ENCODE data around the gene CCNY. TPM values are rescaled to one million over a fixed set of nuclear protein-coding genes. Genes with fewer than 3 reads are reported as not detected.

The CCNY gene
- total RNA-seq, 1 experiment from 2014 or later: 62.2 TPM

DNA sequence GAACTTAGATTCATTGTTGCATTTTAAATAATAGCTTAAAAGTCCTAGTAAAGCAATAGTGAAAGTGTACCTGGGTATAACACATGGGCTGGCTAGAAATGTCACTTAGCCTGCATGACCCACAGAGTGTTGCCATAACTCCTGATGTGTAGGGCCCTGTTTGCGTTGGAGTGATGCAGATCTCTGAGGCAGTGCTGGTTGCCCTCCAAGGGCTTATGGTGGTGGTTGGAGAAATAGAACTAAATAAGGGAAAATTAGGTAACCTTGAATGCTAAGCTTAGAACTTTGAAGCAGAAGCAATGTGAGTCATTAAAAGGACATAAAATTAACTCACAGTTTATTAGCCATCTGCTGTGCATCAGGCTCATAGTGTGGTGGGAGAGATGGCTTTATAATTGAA lies 105.7 kb downstream of the CCNY start:
- no peaks in the 10 kb centered on the region for H3K9me2 ChIP-seq (ENCODE audit: insufficient read depth)
- no peak overlapping the region for H3K4me3 ChIP-seq (replicated peaks in 1 of 2; ENCODE audit: low read depth in 1 of 2, low read length in 2 of 2)
- intact Hi-C loops (cut with micrococcal nuclease): no loop called here
- POLR2A ChIA-PET: no interaction called here
- no peak overlapping the region for H2AFZ ChIP-seq (ENCODE audit: low read depth, low read length, poor library complexity, severe bottlenecking)
- DNase-seq (ENCODE audit: low read depth, low spot score): no peak
- no TSS peak for BruUV-seq (replicated peaks)
- CTCF ChIA-PET: no interaction called here
- TF ChIP-seq SP1 (IDR thresholded peaks at IDR 0.05; ENCODE audit: low read depth) (no peak), ZNF274 (IDR thresholded peaks at IDR 0.05; ENCODE audit: low read depth, low read length) (no peak), YY1 (IDR thresholded peaks at IDR 0.05; ENCODE audit: extremely low read depth, insufficient replicate concordance, low read depth, low read length) (no peak), POLR2AphosphoS5 (IDR thresholded peaks at IDR 0.05; ENCODE audit: low read depth, low read length) (no peak), CEBPB (IDR thresholded peaks at IDR 0.05; ENCODE audit: low read depth) (no peak), ZFX (IDR thresholded peaks at IDR 0.05) (no peak), SRF (IDR thresholded peaks at IDR 0.05; ENCODE audit: low read depth) (no peak)
- TF ChIP-seq, protein P1, sequence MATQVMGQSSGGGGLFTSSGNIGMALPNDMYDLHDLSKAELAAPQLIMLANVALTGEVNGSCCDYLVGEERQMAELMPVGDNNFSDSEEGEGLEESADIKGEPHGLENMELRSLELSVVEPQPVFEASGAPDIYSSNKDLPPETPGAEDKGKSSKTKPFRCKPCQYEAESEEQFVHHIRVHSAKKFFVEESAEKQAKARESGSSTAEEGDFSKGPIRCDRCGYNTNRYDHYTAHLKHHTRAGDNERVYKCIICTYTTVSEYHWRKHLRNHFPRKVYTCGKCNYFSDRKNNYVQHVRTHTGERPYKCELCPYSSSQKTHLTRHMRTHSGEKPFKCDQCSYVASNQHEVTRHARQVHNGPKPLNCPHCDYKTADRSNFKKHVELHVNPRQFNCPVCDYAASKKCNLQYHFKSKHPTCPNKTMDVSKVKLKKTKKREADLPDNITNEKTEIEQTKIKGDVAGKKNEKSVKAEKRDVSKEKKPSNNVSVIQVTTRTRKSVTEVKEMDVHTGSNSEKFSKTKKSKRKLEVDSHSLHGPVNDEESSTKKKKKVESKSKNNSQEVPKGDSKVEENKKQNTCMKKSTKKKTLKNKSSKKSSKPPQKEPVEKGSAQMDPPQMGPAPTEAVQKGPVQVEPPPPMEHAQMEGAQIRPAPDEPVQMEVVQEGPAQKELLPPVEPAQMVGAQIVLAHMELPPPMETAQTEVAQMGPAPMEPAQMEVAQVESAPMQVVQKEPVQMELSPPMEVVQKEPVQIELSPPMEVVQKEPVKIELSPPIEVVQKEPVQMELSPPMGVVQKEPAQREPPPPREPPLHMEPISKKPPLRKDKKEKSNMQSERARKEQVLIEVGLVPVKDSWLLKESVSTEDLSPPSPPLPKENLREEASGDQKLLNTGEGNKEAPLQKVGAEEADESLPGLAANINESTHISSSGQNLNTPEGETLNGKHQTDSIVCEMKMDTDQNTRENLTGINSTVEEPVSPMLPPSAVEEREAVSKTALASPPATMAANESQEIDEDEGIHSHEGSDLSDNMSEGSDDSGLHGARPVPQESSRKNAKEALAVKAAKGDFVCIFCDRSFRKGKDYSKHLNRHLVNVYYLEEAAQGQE (IDR thresholded peaks at IDR 0.05; ENCODE audit: low read depth): no peak
- TF ChIP-seq, protein P2, sequence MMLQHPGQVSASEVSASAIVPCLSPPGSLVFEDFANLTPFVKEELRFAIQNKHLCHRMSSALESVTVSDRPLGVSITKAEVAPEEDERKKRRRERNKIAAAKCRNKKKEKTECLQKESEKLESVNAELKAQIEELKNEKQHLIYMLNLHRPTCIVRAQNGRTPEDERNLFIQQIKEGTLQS (IDR thresholded peaks at IDR 0.05): no peak
- peaks cover 3 to 7% of the 10 kb centered on the region in 2 experiments; a peak in 3 of 4 replicates for H3K4me1 ChIP-seq (ENCODE audit: control insufficient read depth in 1 of 2, insufficient read depth in 2 of 2, low read length in 2 of 2)
- no peaks in the 10 kb centered on the region for H4K20me1 ChIP-seq (ENCODE audit: insufficient read depth)
- no peak overlapping the region for H3K4me2 ChIP-seq (ENCODE audit: low read length)
- no peak overlapping the region for H3K9ac ChIP-seq (ENCODE audit: low read length)
- no peak overlapping the region for H3K27ac ChIP-seq (ENCODE audit: low read depth, low read length)
- peaks cover 83% of the 10 kb centered on the region for H3K79me2 ChIP-seq (ENCODE audit: insufficient read depth, low read length)
- no peaks in the 10 kb centered on the region for H3K36me3 ChIP-seq (ENCODE audit: control insufficient read depth in 1 of 2, insufficient read depth in 2 of 2, low read length in 2 of 2)
- peaks cover 10 to 25% of the 10 kb centered on the region in 2 experiments; a peak in 3 of 4 replicates for H3K9me3 ChIP-seq (ENCODE audit: control insufficient read depth in 1 of 2, insufficient read depth in 1 of 2, low read depth in 1 of 2, low read length in 2 of 2)
- no peaks in the 10 kb centered on the region for H3K27me3 ChIP-seq (ENCODE audit: insufficient read depth, low read length)
- RAD21 ChIA-PET (ENCODE audit: low non-redundant PET in 1 of 2, low total read pairs in 2 of 2, uncharacterized antibody in 2 of 2, unreplicated experiment in 2 of 2): no interaction called here
- ATAC-seq: no peak

Measured in HCT116 (cell line).